ENCODE results near the gene GRHL3.

GRHL3 gene

DNA sequence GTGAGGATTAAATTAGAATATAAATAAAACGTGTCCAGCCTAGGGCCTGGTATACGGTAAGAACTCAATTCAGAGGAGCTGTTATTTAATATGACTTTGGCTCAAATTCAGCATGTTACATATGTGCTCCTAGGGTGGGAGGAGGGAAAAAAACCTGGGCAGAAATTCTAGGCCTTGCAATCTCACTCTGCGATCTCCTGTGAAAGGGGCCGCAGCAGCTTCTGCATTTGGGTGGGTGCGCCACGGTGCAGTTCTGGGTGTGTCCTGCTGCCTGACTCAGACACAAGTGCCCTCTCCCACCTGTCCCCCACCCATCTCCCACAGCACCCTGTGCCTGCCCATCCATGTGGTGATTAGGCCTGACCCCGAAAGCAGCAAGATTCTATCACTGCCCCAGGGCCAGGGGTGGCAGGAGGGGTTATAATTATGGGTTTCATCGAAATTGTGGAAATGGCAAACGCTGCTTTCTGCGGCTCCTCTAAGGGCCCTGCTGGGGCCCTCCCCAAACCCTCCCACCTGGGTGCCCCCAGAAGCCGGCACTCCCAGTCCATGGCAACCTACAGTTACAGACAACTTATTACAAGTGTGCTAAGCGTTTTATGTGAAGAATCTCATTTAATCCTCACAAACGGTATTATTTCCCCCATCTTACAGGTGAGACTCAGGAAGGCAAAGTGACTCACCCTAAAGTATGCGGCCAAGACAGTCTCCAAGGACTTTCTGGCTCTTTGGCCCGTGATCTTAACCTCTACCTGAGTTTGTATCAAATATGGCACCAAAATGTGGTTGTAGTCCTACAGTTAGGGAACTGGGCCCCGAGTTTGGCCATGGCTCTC is 25.5 kb upstream of the GRHL3 start:
- DNase-seq = no peak

DNA sequence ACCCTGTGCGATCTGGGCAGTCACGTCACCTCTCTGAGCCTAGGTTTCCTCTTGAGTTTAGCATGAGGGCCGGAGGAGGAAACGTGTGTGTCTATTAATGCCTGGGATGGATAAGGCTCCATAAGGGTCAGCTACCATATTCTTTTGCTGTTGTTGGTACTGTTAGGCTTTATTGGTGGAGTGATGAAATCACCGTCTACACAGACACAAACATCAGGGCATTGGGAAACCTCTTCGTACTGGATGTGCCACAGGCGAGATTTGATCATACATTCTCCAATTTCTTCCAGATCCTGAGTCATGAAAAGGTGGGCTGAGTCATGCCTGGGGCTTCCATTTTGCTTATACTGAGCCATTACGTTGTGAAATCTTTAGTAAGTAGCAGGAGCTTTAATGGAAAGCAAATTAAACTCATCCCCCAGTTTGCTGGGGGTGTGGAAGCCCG is 24.9 kb upstream of the GRHL3 start:
- no peak for DNase-seq

DNA sequence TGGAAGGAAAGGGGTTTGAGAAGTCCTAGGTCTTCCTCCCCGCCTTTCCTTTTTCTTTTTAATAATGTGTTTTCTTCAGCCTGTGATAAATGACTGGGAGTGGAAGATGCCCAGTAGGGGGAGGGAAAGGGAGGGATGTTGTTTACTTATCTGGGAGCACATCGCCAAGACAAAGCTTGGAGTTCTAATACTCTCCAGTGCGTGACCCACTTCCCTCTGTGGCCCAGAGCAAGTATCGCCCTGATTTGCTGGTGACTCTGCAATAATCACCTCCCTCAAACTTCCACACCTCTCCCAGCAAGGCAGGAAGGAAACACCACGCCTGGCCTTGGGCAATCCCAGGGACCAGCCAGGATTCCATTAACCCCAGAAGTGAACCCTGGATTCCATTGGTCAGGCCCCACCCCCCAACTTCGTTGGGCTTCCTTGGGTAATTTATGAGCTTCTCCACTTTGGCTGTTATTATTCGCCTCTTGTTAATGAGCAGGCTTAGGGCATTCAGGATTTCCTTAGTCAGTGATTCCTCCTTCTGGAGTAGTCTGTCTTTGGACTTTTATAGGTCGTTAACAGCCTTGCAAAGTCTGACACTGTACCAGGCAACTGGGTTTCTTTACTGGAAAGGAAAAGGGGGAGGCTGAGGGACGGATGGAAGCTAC is 24.3 kb upstream of the GRHL3 start:
- DNase-seq = no peak

DNA sequence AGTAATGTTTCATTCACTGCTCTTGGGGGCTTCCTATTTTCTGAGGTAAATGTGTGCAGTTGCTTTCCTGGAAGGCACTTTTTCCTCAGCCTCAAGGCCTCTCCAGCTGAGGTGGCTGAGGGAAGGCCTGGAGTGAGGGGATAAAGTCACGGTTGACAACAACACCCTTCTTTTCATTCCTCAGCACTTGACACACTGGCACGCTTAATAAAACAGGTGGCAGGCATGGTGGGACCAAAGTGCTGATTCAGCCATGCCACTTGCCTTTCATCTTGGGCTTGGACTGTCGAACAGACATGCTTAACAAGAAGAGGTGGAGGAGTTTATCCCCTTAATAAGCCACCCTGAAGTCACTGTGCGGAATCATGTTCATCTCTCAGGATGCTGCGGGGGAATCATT is 23.6 kb upstream of the GRHL3 start:
- no peak for DNase-seq

DNA sequence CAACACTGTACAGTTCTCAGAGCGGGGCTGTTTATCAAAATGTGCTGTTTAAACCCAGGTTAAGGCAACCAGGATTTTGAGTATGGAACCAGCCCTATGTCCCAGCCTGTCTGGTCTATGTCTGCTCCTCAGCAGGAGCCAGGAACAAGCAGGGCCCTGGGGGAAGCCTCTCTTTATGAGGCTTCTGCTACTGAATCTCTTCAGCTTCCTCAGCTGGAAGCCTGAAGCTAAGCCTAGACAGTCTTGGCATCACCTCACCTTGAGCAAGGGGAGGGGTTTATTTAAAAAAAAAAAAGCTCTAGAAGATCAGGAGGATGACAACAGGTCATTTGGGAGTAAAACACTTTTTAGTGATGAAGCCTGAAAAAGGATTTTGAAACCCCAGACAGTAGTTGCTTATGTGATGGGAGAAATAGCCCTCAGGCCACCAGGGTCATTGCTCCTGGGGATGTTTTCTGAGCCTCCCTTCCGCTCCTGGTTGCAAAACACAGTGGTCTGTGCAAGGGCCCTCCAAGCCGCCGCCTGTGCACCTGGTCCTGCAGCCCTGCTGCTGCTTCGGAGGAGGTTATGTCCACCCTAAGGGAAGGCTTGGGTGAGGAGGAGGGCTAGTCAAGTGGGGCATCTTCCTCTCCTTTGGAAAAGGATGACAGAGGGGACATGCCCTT is 21.8 kb upstream of the GRHL3 start:
- DNase-seq = no peak

DNA sequence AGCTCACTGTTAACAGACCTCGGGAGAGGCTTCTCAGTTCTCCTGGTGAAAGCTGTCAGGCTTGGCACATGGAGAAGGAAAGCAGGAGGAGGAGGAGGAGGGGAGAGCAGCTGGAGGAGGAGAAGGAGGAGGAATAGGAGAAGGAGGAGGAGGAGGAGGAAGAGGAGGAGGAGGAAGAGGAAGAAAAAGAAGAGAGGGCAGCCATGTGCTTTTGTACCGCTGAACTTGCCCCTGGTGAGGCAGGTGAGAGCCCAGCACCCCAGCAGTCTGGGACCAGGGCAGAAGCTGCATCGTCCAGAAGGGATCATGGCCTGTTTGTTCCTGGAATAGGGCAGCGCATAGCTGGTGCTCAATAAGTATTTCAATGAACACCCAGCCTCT is 21.3 kb upstream of the GRHL3 start:
- no peak for DNase-seq

DNA sequence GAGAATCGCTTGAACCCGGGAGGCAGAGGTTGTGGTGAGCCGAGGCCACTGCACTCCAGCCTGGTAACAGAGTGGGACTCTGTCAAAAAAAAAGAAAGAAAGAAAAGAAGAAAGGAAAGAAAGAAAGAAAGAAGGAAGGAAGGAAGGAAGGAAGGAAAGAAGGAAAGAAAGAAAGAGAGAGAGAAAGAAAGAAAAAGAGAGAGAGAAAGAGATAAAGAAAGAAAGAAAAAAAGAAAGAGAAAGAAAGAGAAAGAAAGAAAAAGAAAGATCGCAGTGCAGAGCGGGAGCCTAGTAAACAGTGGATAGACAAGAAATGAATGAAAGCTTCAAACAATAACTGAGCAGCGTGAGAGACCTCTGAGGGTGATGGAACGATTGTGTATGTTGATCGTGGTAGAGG is 20.6 kb upstream of the GRHL3 start:
- DNase-seq = no peak

DNA sequence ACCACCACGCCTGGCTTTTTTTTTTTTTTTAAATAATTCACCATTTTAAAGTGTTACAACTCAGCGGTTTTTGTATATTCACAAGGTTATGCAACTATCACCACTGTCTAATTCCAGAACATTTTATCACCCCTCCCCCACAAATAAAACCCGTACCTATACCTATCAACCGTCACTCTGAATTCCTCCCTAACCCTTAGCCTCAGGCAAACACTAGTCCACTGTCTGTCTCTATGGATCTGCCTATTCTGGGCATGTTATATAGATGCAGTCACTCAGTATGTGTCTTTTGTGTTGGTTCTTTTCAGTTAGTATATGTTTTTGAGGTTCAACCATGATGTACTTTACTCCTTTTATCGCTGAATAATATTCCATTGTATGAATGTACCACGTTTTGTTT is 19.3 kb upstream of the GRHL3 start:
- DNase-seq = no peak

DNA sequence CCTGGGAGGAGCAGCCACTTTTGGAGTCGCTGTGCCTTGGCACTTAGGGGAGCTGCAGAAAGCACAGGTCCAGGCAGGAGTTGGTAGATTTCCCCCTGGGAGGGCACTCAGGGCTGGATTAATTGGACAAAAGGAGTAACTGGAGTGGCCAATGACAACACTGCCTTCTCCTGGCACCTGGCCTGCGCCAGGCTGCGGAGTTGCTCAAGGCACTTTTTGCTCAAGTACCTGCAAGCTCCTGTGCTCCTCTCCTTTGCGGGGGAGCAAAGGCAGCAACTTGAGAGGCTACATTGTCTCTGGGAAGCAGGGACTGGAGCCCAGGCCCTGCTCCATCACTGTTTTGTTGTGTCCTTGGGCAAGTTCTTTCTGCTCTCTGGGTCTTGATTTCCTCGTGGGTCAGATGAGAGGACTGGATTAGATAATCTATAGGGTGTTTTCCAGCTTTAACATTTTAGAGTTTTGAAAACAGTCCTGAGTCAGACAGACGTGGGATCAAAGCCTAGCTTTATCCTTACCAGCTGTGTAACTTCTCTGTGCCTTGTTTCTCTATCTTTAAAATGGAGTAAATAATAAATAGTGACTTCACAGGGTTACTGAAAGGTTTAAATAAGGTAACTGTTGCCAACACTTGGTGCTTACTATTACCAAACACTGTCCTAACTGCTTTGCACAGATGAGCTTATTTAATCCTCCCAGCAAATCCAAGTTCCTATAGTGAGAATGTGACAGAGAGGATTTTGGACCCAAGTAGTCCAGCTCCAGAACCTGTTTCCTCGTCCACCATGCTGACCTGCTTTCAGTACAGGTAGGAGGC is 18.0 kb upstream of the GRHL3 start:
- DNase-seq = no peak

DNA sequence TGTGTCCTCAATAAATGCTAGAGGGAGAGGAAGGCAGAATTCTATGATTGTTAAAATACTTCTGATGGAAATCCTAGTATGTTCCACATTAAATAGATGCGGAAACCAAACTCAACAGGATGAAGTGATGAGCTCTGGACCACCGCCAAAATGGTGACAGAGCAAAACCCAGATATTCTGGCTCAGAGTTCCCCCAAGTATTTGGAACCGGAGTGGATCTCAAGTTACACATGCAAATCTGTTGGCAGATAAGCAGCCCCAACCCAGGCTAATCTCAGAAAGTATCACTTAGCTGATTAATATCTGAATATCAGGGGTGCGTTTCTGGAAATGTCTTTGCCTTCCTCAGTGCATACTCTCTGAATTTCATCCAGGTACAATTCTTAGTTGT is 17.4 kb upstream of the GRHL3 start:
- no peak for DNase-seq

DNA sequence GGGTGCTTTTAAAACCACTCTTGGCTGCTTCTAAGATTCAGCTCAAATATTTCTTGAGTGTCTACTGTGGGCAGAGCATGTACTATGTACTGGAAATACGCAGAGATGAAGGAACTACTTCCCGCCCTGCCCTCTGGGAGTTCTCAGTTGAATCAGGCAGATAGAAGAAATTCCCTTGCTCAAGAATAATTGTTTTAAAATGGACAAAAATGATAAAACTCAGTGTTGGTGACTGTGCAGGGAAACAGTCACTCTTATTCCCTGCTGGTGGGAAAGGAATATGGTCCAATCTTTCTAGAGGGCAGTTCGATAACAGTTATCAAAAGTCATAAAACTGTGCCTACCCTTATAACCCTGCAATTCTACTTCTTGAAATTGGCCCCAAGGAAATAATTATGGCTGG is 16.9 kb upstream of the GRHL3 start:
- no peak for DNase-seq

DNA sequence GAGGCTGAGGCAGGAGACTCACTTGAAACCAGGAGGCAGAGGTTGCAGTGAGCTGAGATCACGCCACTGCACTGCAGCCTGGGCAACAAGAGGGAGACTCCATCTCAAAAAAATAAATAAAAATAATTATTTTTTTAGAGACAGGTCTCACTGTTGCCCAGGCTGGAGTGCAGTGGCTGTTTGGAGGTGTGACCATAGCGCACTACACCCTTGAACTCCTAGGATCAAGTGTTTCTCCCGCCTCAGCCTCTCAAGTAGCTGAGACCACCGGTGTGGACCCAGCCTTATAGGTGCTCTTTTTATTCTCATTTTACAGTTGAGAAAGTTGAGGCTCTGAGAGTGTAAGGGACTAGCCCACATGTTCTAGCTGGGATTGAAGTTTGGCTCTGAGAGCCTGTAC is 15.6 kb upstream of the GRHL3 start:
- DNase-seq = no peak

DNA sequence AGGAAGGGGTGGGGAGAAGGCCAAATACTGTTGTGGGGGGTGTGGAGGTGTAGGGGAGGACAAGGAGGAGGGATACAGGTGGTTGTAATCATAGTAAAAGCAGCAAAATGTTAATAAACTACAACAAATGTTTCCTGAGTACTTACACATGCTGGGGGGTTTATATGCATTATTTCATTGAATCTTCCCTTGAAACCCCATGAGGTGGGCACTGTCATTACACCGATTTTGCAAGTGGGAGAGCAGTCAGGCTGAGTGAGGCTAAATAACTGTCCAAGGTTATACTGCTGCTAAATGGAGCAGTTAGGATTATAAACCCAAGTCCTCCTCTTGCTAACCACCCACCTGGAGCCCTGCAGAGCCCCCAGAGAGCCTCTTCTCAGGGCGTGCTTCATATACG is 14.4 kb upstream of the GRHL3 start:
- no peak for DNase-seq

- DNase-seq = no peak
Observed at GRCh38 chr1:24308365-24309015, 10.7 kb upstream of the GRHL3 start.

GRCh38 chr1:24309762-24310485 is 9.2 kb upstream of the GRHL3 start:
- DNase-seq = no peak

DNA sequence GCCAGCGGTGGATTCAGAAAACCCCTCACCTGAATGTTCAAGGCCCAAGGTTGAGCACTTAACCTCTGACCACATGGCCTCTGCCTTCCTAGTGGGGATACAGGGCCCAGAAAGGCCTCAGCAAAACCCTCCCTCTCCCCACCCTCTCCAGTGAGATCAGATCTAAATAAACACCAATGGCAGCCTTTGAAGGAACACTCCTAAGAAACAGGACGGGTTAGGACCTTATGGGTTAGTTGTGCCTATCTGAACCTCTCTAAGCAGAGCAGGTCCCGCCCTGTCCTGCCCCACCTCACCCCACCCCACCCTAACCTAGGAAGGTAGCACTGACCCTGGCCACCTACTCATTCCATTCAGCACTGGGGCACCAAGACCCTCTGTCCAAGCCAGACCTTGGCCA is 7.9 kb upstream of the GRHL3 start:
- DNase-seq = no peak

DNA sequence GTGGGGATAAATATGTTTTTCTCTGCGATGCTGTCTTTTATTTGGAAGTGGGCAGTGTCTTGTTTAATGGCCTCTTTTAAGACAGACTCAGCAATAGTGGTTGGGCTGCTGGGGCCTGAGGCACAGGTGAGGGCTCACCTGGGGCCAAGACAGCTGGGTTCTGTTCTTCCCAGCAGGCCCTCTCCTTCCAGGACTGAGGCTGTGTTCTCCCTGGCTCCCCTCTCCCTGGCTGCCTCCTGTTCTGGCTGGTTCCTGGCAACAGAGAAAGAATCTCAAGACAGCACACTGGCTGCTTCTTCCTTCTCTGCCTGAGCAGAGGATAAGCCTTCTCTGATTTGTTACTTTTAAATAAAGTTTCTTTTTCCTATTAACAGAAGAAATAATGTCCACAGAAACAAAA is 7.4 kb upstream of the GRHL3 start:
- DNase-seq = no peak

DNA sequence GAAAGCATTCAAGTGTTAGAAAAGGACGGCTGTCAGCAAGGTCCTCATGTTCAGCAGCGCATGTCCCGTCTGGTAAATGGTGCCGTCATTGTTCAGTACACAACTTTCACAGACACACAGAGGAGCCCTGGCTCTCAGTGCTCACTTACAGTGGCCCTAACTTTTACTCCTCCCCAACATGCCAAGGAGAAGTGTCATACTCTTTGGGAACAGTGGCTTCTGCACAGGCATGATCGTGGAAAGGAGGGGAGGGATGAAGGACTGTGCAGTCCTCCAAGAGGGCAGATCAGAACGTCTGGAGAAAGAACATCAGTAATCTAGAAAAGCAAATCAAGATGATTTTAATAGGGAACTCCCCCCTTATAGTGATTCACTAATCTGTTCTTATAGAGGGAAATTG is 3.8 kb upstream of the GRHL3 start:
- DNase-seq = no peak

DNA sequence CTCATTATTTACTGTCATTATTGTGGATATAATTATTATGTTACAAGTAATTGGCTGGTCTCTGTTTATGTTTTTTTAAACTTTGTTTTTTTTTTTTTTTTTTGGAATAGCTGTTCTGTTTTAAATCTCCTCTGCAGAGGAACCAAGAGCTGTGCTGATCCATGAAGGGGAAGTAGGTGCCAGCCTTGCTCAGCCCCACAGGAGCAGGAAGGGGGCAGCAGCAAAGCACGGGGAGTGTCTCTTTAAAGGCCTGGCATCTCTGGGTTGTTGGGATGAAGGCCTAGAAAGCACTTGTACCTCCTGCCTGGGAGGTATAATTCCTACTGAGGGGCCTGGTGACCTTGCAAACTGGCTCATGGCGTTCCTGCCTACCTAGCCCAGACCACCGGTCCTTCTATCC is 2.5 kb upstream of the GRHL3 start:
- DNase-seq = no peak

DNA sequence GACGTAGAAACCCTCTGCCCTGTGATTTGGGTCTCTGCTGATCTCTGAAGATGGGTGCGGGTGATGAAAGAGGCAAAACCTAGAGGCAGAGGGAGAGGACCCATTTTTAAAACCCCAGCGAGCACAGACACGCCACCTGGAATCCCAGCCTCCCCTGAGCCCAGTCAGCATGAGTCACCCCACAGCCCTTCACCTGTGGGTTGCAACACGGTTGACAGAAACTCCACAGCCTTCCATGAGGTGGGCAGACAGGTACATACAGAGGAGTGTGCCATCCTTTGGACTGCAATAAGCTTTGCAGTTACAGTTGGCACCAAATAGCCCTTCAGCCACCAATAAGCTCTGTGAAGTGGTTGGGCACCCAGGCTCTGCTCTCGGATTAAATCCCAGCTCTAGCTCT is 2.1 kb upstream of the GRHL3 start:
- DNase-seq = no peak

- no peak for DNase-seq
Observed at GRCh38 chr1:24317956-24318614, 1.1 kb upstream of the GRHL3 start.

Measured in AML-193 (cell line).